HG02759 (cell line): ENCODE data around the gene EPB41L4A.

Experiments
- ATAC-seq: cut with Tn5 transposase; IDR thresholded peaks from one replicate; pipeline ENCODE4 v1.9.1; 2021; ENCODE audit warnings: mild to moderate bottlenecking, moderate library complexity; ENCODE audit not compliant: unreplicated experiment

The EPB41L4A gene

DNA sequence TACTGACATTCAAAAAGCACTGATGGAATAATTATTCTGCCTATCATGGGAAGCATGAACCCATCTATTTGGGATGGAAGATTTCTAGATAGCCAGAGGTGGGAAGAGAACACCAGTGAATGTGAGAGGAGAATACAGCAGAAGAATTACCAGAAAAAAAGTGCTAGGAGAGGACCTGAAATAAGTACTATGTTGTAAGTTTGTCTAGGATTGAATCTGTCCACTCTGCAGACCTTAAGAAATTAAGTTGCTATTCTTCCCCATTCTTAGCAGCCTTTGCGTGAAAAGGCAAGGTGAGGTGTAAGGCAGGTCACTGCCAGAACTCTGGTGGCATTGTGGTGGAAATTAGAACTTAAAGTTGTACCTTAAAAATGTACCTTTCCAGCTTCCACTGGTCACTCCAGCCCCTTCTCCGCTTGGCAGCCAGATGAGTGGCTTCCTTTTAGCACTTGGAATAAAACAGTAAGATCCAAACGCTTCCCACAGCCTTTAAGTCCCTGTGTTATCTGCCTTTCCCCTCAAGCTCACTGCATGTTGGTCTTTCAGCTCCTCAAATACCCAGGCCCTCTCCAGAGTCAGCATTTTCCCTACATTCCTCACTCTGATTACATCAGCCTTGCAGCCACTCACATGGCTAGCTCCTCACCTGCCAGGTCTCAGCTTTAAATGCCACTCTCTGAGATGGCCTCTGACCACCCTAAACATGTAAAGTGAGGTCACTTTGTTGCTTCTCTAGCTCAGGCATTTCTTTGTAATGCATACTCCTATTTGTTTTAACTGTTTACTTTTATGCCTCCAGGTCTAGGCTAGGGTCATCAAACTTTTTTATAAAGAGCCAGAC lies 253.0 kb downstream of the EPB41L4A start:
- no peak for ATAC-seq

DNA sequence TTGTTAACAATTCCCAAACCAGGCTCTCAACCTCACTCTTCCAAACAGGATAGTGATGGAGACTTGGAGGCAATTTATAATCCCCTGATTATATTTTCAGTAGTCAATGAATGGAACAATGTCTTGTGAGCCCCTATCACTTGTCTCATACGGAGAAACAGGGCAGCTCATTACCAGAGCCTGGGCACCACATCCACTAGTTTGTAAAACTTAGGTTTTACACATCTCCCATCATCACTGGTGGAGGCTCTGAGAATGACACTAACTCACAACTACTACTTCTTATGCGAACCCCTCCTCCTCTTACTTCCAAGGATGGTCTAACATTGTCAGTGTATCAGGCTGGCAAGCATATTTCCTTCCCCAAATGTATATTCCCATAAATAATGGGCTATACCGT lies 253.7 kb downstream of the EPB41L4A start:
- ATAC-seq, result no peak

DNA sequence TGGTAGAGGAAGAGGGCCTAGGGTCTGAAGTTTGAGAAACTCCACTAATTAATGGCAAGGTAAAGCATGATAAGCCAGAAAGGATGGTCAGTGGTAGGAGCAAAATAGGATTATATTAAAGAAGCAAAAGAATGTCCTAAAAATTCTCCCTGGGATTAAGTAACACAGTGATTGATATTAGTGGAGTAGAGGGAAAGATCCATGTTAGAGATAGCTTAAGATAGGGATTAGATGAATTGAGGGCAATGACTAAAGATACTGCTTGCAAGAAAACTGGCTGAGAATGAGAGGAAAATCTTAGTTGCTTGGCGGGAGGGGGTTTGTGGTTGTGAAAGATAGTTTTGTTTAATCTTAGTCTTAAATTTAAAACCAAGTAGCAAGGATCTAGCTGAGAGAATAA lies 255.6 kb downstream of the EPB41L4A start:
- no peak for ATAC-seq

DNA sequence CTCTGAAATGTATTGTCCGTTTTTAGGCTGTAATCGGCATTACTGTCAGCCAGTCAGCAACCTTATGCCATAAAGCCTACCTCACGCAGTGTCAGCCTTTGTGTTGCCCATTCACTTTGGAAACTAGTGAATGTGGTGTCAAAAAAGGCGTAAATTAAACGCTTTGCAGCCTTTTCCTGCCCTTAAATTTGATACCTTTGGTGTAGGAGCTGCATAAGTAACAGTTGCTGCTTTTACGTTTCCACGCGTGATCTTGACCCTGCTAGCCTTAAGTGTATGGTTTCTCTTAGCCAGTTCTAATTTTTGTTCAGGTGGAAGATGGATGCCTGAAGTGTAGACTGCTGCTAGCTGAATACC lies 257.7 kb downstream of the EPB41L4A start:
- no peak for ATAC-seq

DNA sequence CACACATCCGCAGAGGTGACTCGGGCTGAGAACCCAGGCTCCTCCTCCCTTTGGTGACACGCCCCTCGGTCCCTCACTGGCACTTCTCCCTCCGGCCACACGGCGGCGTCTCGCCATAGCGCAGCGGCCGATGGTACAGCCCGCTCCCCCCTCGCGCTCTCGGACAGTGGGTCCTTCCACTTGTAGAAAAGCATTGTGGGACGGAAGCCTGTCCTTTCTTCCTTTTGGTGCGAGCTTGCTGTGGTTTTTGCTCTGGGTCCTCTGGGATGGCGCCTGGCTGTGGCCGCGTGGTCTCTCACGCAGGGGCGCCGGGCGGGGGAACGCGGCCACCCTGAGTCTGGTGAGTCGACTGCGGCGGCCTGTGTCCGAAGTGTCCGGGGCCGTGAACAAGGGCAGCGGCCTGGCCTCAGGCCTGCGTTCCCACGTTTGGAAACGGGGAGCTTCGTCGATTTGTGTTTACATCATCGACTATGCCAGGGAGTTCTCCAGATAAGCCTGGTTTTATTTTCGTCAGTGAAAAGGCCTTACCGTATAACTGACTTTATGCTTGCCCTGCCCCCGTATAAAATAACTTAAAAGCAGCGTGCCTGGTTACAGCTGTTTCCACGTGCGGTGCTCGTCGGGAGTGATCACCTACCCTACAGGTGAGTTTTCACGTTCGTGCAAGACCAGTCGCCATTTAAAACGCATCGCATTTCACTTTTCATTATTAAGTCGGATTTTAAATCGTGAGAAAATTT lies 258.3 kb downstream of the EPB41L4A start:
- peak; percentile 98 for ATAC-seq

DNA sequence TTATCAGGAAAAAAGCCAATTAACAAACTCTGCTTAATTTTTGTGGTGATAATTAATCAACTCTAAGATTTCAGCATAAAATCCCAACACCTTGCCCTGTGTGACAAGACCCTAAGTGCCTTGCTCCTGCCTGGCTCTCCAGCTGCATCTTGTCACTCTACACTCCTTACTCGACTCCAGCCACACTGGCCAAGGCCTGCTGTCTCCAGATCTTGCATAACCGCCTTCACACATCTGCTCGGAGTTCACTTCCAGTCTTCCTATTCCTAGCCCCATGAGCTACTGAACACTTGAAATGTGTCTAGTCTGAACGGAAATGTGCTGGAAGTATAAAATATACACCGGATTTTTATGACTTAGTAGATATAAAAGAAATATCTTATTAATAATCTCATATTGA lies 259.6 kb downstream of the EPB41L4A start:
- no peak for ATAC-seq

DNA sequence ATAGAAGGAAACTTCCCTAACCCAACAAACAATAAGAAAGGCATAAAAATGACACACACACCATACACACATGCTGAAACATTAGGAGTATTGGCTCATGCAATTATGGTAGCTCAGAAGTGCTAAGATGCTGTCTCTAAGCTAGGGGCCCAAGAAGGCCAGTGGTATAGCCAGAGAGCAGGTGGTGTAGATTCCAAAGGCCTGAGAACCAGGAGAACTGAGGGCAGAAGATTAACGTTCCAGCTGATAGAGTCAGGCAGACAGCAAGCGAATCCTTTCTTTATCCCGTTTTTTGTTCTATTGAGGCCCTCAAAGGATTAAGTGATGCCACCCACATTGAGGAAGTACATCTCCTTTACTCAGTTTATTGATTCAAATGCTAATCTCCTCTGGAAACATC lies 262.9 kb downstream of the EPB41L4A start:
- ATAC-seq, result no peak

DNA sequence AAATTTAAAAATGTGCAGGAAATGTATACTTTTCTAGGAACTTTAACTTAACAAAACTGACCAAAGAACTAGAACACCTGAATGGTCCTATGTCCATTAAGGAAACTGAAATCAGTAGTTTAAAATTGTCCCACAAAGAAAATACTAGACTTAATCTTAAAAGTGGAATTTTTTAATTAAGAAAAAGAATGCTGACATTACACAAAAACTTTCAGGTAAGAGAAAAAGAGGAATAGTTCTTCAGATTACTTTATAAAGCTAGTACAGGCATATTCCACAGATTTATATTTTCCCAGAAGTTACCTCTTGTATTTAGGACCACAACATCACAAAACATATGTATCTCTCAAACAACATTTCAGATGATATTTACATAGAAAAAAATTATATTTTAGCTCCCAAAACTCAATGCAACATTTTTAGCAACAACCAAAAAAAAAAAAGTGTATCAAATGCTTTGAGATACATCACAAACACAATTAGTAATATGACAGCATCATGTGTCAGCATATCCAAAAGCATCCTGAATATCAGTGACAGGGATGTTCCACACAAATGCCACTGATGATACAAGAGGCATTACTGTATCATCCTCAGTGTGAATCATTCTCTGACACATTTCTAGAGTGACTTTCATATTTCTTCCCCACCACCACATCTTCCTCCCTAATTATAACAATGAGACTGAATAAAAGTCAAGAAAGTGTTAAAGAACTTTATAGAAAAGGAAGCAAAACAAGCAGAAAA lies 264.0 kb downstream of the EPB41L4A start:
- ATAC-seq, result no peak

DNA sequence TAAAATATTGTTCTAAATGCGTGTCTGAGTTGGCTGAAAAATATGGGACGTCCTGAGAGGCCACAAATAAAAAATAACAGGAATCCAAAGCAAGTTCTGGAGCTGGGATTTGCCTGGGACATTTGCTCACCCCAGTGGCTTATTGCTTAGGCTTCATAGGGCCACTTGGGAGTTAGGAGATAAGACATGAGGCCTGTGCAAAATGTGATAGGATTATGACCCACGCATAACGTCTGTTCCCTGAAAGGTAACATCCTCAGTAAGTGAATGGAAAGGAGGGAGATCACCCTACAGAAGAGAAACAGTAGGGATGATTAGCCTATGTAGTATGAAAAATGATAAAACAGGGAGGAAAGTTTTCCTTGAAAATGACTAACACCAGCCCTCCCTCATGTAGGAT lies 269.4 kb downstream of the EPB41L4A start:
- ATAC-seq, result no peak

DNA sequence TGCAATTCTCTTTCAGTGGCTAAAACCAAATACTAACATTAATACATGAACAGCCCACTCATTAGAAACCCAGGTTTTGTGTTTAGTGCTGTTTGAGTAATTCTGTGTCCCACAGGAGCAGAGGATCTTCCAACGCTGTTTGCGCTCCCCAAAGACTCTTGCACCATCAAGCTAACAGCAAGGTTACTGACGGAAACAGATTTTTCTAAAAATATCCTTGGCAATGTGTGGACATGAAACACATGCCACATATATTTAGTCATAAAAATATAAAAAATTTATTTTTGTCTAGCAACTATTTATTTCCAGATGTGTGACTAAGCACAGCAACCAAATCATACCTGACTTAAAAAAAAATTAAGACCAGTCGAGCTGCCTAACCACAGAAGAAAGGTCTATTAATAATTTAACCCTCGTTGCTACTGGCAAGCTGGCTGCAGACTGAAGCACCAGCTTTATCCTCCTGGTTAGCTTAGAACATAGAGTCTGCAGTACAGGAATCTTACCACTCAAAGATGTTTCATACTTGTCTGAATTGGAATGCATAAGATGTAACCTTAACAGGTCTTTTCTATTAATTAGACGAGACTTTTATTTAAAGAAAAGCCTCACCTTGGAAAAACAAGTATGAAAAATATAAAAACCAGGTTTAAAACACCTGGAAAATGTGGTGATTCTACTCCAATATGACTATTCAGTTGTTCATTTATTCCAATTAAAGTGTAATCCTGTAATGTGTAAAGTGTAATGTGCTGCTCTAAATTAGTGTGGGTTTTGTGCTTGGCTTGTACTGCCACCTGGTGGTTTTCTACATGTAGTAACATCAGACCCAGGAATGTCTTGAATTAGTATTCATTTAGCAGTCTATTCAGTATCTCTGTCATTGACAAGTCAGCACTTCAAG lies 272.5 kb downstream of the EPB41L4A start:
- ATAC-seq, result peak; percentile 70

DNA sequence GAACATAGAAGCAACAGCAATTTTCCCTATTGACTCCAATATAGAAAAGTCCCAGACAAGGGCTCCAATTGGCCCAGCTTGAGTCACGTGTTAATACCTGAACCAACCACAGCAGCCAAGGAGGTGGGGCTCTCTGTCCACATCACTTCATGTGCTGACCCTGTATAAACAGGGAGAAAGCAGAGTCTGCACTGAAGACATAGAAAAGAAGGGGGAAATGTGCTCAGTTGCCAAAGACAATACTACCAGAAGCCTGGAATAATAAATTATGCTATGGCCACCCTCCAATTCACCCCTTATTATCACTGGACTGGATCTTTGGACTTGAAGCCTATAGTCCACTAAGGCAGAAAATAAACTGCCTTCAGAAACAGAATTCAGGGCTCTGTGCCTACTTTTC lies 275.4 kb downstream of the EPB41L4A start:
- ATAC-seq, result no peak

DNA sequence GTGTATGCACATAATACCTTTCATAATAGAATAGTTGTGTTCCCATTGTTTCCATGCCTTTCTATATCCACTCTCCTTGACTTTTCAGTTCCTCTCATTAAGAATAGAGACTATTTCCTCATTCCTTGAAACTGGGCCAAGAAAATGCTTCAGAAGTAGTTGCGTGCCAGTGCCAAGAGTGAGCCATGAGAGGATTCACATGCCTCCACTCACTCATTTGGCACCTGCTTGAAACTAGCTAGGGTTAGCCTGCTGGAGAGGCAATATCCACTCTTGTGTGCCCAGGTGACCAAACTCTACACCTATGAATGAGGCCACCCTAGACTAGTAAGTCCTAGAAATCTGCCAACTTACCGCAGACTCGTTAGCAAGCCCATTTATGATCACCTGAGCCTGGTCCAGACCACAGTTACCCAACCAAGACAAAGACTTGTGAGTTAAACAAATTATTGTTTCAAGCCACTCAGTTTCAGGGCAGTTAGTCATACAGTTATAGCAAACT lies 276.3 kb downstream of the EPB41L4A start:
- ATAC-seq, result peak; percentile 45

DNA sequence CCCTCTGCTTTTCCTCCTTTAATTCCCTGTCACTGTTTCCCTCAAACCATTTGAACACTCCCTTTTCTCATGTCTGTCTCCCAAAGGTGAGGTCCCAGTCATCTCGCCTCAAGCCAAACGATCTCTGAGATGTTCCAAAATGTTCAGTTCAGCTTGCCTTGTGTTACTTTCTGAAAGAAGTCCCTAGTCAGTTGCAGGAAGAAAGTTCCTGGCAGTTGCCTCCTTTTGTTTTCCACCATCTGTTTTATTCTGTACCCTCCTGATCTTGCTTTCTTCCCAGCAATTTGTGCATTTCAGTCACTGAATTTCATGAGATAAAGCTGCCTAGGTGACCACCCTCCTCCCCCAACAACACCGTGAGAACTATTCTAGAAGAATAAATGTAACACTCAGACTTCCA lies 277.5 kb downstream of the EPB41L4A start:
- no peak for ATAC-seq

DNA sequence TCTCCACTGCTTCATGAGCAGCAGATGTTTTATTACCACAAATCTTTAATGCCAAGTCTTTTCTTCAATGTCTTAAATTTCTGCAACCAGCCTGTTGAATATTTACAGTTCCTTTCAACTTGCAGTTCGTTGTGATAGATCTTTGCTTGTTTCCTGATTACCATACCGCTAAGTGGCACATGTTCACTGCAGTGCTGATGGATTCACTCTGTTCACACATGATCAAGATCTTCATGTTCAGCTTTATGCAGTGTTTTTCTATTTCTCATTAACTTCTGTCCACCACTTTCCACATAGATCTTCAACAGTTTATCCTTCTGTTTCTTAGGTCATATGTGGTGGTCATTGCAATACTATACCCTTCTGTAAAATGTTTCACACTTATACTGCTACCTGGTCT lies 280.6 kb downstream of the EPB41L4A start:
- ATAC-seq, result no peak

DNA sequence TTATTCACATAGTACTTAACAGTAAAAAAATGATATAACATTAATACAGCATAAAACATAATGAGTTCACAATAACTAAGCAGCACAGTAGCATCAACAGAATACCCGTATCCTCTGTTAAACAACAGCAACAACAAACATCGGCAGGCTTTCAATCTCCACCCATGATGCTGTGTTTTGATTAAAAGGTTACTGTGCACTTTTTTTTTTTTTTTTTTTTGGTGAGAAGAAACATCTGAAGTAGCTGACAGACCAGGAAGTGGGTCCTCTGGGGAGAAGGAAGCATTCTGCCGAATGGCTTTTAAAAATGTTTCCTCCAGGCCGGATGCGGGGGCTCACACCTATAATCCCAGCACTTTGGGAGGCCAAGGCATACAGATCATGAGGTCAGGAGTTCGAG lies 282.3 kb downstream of the EPB41L4A start:
- ATAC-seq, result no peak

DNA sequence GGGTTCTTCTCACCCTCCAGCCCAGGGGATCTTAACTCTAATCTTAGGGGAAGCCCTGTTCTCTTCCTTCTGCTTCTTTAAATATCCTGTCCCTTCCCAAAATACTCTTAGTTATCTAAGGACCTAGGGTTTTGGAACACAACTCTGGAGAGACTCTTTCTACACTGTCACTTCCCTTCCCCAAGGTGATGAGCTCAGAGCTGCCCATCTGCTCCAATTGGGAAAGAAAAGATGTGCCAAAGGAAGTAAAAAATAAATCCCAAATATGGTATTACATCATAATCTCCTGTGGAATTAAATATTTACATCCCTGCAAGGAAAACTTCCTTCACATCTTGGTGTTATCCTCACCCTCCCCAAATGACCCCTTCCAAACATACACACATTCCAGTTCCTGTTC lies 291.2 kb downstream of the EPB41L4A start:
- no peak for ATAC-seq

DNA sequence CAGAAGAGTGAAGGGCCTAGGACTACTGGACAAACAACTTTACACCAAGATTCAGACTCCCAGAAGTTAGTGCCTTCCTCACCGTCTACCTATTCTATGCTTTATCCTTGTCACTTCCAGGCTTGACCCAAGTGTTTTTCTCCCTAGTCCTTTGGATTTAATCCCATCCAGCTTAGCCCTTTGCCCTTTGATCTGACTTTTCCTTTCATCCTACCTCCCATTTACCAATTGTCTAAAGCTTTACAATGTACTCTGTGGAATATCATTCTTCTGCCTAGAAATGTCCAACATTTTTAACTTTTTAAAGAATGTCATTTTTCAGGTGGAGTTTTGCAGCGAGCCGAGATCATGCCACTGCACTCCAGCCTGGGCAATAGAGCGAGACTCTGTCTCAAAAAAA lies 292.1 kb downstream of the EPB41L4A start:
- ATAC-seq, result no peak

DNA sequence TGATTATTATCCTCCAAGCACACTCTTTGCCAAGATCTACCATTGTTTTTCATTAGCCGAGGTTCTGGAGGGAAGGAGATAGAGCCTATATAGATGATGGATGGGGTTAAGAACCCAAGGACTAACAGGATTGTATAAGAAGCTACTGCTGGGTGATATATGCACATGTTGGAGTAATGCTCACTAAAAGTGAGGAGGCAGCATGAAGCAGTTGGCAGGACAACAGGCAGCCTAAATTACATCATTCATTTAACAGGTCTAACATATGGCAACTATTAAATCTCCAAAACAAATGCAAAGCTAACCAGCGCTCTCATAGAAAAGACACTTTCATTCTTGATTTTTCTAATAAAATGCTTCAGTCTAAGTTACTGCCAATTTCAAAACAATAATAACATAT lies 293.2 kb downstream of the EPB41L4A start:
- ATAC-seq, result no peak

DNA sequence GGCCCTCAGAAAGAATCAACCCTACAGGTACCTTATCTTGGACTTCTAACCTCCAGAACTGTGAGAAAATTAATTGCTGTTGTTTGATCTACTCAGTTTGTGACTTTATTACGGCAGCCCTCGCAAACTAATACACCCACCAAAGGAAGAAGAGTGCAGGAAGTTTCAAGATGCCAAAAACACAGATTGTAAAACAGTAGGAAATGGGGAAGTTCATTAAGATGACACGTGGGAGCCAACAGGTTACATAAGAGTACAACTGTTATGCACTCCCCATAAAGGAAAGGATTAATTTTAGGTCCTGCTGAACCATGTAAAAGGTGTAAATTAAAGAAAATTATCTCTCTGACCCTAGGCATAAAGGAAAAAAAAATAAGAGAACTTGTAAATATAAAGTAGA lies 294.3 kb downstream of the EPB41L4A start:
- no peak for ATAC-seq

DNA sequence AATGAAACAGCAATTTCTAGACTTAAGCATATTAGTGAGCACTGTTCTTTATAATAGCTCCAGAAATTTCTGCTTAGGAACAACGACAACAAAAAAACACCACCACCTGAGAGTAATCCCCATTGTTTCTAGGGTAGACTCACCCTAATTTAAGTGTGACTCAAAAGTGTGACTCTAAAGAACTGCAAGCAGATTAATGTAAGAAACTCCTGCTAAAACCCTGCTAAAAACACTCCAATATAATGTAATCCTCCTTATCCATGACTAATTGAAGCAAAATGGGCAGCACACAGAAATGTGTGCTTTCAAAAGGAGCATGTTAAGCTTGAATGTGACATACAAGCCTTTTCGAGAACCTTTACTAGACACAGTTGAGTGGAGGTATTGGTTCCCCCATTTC lies 296.0 kb downstream of the EPB41L4A start:
- no peak for ATAC-seq

DNA sequence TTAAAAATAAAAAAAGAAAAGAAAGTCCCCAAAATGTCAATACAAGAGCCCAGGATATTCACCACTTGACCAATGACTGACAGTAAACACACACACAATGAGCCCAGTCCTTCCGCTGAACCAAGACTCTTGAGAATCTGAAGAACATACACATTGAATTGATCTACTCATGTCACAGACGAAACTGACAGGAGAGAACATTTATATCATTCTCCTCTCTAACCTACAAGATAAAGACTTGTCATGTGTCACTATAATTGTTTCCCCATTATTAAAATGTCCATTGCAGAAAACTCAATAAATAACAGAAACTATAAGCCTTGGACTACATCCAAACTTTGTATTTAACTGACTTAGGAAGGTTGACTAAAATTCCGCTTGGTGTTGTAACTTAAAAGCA lies 296.7 kb downstream of the EPB41L4A start:
- ATAC-seq, result no peak
